Measurements from ENCODE around the gene SVOPL.

DNA sequence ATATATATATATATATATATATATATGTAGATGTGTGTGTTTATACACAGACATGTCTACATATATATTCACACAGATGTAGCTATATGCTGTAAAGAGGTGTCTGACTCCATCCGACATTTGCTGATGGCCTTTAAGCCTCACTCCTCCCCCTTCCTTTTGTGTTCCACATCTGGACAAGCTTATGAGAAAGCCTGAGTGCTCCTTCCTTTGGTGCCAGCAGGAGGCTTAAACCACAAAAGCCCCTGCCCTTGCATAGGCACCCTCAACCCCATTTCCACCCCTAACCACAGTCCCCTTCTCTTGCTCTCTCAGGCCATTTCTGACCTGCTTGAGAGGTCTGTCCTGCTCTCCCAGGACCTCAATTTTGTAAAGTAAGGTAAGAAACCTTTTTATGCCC, 98.7 kb downstream of the SVOPL start:
- TF ChIP-seq, protein P1, sequence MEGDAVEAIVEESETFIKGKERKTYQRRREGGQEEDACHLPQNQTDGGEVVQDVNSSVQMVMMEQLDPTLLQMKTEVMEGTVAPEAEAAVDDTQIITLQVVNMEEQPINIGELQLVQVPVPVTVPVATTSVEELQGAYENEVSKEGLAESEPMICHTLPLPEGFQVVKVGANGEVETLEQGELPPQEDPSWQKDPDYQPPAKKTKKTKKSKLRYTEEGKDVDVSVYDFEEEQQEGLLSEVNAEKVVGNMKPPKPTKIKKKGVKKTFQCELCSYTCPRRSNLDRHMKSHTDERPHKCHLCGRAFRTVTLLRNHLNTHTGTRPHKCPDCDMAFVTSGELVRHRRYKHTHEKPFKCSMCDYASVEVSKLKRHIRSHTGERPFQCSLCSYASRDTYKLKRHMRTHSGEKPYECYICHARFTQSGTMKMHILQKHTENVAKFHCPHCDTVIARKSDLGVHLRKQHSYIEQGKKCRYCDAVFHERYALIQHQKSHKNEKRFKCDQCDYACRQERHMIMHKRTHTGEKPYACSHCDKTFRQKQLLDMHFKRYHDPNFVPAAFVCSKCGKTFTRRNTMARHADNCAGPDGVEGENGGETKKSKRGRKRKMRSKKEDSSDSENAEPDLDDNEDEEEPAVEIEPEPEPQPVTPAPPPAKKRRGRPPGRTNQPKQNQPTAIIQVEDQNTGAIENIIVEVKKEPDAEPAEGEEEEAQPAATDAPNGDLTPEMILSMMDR (IDR thresholded peaks at IDR 0.05), result no peak
- TF ChIP-seq EZH2 (IDR thresholded peaks at IDR 0.05), result no peak

All from neural progenitor cell (in vitro differentiated cells).